GM18526 (cell line): ENCODE results near the gene GNPDA2.

Experiments
- POLR2A ChIP-seq: IDR thresholded peaks from 3 replicates; pipeline ENCODE4 v1.6.1; 2011; ENCODE audit not compliant: insufficient read length; ENCODE audit errors: extremely low read depth

The GNPDA2 gene

GRCh38 chr4:44704673-44705072 is 21.7 kb downstream of the GNPDA2 start:
- TF ChIP-seq POLR2A: no peak

DNA sequence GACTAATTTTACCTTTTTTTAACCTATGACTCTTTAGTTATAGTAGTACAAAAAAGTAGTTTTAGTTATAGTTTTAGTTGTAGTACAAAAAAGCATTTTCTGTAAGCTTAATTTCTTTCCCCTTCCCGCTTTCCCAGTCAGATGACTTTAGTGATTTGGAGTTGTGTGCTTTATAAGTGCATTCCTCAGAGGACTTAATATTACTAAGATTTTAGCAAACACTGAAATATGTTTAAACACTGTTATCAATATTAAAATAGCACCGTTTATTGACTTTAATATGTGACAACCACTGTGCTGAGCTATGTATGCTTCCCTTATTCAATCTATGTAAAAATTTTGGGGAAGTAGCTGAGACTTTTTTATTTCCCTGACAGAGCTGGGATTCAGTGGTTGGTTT is 25.3 kb downstream of the GNPDA2 start:
- TF ChIP-seq POLR2A: no peak

DNA sequence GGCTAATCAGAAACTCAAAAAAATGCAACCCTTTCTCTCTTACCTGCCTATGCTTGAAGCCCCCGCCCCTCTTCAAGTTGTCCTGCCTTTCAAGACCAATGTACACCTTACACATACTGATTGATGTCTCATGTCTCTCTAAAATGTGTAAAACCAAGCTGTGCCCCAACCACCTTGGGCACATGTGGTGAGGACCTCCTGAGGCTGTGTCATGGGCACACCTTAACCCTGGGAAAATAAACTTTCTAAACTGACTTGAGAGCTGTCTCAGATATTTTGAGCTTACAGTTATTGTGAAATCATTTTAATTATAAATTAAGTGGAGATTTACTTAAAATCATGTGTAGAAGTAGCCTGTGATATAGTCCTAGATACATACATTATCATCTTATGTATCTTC is 25.9 kb downstream of the GNPDA2 start:
- TF ChIP-seq POLR2A: no peak

GRCh38 chr4:44684648-44685047 is 41.7 kb downstream of the GNPDA2 start:
- TF ChIP-seq POLR2A: no peak

- TF ChIP-seq POLR2A: no peak
These were observed 47.3 kb downstream of the GNPDA2 start for GRCh38 chr4:44679060-44679459.

GRCh38 chr4:44678094-44679041 is 48.0 kb downstream of the GNPDA2 start, which contains the start of gene GUF1:
Gene GUF1, plus strand, starts transcription at chr4:44678420. Its CDS starts 203 bp downstream, at chr4:44678623.
- peak; percentile 93 for TF ChIP-seq POLR2A

DNA sequence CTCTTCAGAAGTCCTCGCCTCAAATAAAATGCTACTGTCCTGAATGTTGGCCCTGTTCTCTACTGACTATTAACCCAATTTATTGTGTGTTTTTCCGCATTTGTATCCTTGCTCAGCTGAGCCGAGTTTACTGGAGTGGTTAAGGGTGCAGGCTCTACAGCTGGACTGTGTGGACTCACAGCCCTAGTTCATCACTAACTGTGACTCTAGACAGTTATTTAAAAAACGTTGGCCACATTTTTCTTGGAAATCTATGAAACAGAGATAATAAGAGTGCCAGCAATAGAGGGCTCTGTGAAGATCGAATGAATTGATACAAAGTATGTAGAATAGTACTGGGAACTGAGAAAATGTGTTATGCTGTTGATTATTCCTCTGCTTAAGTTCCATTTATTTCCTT is 51.0 kb downstream of the GNPDA2 start:
- TF ChIP-seq POLR2A: no peak

GRCh38 chr4:44674471-44674870 is 51.9 kb downstream of the GNPDA2 start:
- TF ChIP-seq POLR2A: no peak

DNA sequence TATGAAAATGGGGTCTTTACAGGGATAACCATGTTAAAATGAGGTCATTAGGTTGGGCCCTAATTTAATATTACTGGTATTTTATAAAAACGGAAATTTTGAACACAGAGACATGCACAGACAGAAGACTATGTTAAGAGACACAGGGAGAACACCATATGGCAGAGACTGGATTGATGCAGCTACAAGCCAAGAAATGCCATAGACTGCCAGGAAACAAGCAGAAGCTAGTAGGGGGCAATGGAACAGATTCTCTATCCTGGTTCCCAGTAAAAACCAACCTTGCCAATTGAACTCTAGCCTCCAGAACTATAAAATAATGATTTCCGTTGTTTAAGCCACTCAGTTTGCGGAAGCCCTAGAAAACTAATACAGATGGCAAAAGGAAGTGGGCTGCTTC is 54.7 kb downstream of the GNPDA2 start:
- no peak for TF ChIP-seq POLR2A

DNA sequence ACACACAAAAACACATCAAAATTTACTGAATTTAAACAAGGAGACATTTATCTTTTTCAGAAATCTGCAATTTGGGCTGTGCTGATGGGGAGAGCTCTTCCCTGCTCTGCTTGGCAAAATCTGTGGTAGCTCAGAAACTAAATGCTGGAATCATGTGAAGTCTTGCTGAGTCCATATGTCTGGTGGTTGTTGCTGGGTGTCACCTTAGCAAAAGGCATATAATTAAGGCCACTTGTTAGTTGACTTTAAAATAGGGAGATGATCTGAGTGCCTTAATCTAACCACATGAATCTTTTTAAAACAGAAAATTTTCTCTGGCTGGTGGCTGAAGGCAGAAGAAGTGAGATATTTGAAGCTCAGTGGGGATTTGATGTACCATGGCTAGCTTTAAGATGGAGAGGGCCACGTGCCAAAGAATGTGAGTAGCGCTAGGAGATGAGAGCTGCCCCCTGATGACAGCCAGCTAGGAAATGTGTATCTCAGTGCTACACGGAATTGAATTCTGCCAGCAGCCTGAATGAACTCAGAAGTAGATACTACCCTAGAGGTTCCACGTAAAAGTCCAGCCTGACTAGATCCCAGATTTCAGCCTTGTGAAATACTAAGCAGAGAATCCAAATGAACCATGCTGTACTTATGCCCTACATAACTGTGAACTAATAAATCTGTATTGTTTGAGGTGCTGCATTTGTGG is 55.7 kb downstream of the GNPDA2 start:
- no peak for TF ChIP-seq POLR2A

DNA sequence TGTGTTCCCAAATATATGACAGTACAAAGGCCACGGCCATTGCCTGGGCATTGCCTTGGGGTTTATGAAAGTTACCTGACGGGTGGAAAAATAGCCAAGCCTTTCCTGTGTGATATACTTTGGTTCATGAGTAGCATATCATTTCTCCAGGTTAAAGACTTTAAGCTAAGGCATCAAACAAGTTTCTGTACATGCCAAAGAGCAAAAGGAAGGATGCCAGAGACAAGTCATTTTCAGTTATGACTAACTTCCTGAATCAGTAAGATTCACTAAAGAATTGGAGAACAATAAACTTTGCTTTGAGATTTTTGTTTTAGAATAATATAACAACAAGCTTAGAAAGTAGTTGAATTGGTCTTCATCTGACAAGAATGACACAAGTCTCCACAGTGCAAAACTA is 57.8 kb downstream of the GNPDA2 start:
- TF ChIP-seq POLR2A: no peak

- no peak for TF ChIP-seq POLR2A
These were observed 62.7 kb downstream of the GNPDA2 start for GRCh38 chr4:44663539-44664263.

GRCh38 chr4:44662623-44663005 is 63.7 kb downstream of the GNPDA2 start:
- no peak for TF ChIP-seq POLR2A

GRCh38 chr4:44661940-44662622 is 64.3 kb downstream of the GNPDA2 start:
- no peak for TF ChIP-seq POLR2A

- TF ChIP-seq POLR2A: no peak
These were observed 66.0 kb downstream of the GNPDA2 start for GRCh38 chr4:44660396-44660795.

DNA sequence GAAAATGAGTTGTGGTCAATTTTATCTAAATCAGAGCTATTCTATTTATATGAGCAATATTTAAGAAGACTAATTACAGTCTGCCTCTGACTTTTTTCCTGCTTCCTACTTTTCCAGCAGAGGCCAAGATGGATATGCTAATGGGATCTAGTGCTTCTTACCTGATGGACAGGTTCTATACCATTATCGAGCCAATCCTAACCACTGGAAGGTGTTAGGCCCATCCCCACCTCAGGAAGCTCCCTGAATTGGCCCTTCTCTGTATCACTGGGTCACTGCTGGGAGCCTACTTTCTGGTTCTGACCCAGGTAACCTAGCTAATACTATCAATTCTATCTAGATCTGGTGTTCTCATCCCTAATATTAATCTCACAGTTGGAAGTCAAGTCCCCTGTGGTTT is 74.4 kb downstream of the GNPDA2 start:
- no peak for TF ChIP-seq POLR2A
